KMS-11 (cell line): ENCODE measurements around the gene RHCG.

Source experiments
- H2AFZ ChIP-seq: fragments of 200-600 bp; sonication (generic); 2 replicates; pipeline ENCODE4 v1.6.1; 2016; ENCODE audit warnings: antibody characterized with exemption, mixed run types, low read depth
- H3K27ac ChIP-seq: fragments of 200-600 bp; sonication (generic); 2 replicates; pipeline ENCODE4 v1.6.1; 2016; ENCODE audit warnings: mild to moderate bottlenecking, mixed run types
- H3K27me3 ChIP-seq: fragments of 200-600 bp; sonication (generic); 2 replicates; pipeline ENCODE4 v1.6.1; 2017; ENCODE audit warnings: mild to moderate bottlenecking, low read depth, mixed run types, moderate library complexity; ENCODE audit not compliant: insufficient read depth
- H3K36me3 ChIP-seq: fragments of 200-600 bp; sonication (generic); 2 replicates; pipeline ENCODE4 v1.6.1; 2017; ENCODE audit warnings: mild to moderate bottlenecking, mixed run types; ENCODE audit not compliant: insufficient read depth
- H3K4me1 ChIP-seq: fragments of 200-600 bp; sonication (generic); 2 replicates; pipeline ENCODE4 v1.6.1; 2016; ENCODE audit warnings: mild to moderate bottlenecking, low read depth, mixed run types; ENCODE audit not compliant: poor library complexity, severe bottlenecking
- H3K4me2 ChIP-seq: fragments of 200-600 bp; sonication (generic); 2 replicates; pipeline ENCODE4 v1.7.0; 2016; ENCODE audit warnings: mild to moderate bottlenecking, mixed run types
- H3K4me3 ChIP-seq: fragments of 200-600 bp; sonication (generic); IDR thresholded peaks from 2 replicates; pipeline ENCODE4 v1.6.1; 2017; ENCODE audit warnings: low read depth, low read length, mixed read lengths; ENCODE audit not compliant: insufficient read depth
- H3K79me2 ChIP-seq: fragments of 200-600 bp; sonication (generic); 2 replicates; pipeline ENCODE4 v1.6.1; 2016; ENCODE audit warnings: low read depth, mixed run types; ENCODE audit not compliant: insufficient read depth
- H3K9ac ChIP-seq: fragments of 200-600 bp; sonication (generic); 2 replicates; pipeline ENCODE4 v1.6.1; 2016; ENCODE audit warnings: mild to moderate bottlenecking, mixed run types
- H4K20me1 ChIP-seq: fragments of 200-600 bp; sonication (generic); 2 replicates; pipeline ENCODE4 v1.6.1; 2016; ENCODE audit warnings: mild to moderate bottlenecking, mixed run types; ENCODE audit not compliant: insufficient read depth
- CTCF ChIP-seq: fragments of 200-600 bp; sonication (generic); conservative IDR thresholded peaks from 2 replicates; pipeline ENCODE4 v1.6.1; 2017; ENCODE audit warnings: low read depth, mild to moderate bottlenecking, antibody characterized with exemption, low read length, moderate library complexity, mixed read lengths

Gene RHCG

DNA sequence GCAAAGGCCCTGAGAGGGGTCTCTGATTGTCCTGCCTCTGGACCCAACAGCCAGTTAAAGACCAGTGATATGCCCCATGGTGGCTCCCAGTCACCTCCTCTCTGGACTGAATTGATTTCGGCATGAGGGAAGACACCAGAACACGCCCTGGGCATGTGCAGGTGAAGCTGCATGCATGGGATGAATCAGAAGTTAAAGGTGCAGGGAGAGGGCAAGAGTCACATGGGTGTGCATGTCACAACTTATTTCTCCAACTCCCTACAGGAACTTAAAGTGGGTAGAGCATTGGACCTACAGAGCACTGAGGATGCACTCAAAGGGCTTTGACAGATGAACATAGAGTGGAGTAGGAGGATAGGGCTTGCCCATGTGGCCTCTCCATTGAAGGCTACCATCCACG is 16.9 kb upstream of the RHCG start:
- Histone ChIP-seq H3K4me1 (no peaks in the 10 kb centered on the region), H3K27ac (no peak overlapping the region), H4K20me1 (no peaks in the 10 kb centered on the region), H3K4me3 (no peak overlapping the region), H3K36me3 (no peaks in the 10 kb centered on the region), H3K4me2 (no peak overlapping the region), H3K79me2 (no peaks in the 10 kb centered on the region), H2AFZ (no peak overlapping the region), H3K9ac (no peak overlapping the region), H3K27me3 (no peaks in the 10 kb centered on the region)
- no peak for TF ChIP-seq CTCF

DNA sequence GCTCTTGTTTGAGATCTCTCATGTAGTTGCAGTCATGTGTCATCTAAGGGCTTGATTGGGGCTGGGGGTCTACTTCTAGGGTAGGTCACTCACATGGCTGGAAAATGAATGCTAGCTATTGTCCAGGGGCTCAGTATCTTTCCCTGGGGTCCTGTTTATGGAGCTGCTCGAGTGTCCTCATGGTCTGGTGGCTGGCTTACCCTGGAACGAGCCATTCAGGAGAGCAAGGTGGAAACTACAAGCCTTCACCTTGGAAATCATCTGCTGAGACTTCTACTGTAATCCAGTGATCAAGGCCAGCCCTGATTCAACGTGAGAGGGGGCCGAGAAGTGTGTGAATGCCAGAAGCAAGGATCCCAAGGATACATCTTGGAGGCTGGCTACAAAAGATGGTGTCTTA is 16.2 kb upstream of the RHCG start:
- H3K9ac ChIP-seq = no peak overlapping the region
- H3K4me1 ChIP-seq = no peaks in the 10 kb centered on the region
- H3K4me3 ChIP-seq = no peak overlapping the region
- no peaks in the 10 kb centered on the region for H4K20me1 ChIP-seq
- H3K36me3 ChIP-seq = no peaks in the 10 kb centered on the region
- no peak overlapping the region for H3K4me2 ChIP-seq
- no peak overlapping the region for H2AFZ ChIP-seq
- TF ChIP-seq CTCF = no peak
- no peaks in the 10 kb centered on the region for H3K27me3 ChIP-seq
- H3K79me2 ChIP-seq = no peaks in the 10 kb centered on the region
- no peak overlapping the region for H3K27ac ChIP-seq

DNA sequence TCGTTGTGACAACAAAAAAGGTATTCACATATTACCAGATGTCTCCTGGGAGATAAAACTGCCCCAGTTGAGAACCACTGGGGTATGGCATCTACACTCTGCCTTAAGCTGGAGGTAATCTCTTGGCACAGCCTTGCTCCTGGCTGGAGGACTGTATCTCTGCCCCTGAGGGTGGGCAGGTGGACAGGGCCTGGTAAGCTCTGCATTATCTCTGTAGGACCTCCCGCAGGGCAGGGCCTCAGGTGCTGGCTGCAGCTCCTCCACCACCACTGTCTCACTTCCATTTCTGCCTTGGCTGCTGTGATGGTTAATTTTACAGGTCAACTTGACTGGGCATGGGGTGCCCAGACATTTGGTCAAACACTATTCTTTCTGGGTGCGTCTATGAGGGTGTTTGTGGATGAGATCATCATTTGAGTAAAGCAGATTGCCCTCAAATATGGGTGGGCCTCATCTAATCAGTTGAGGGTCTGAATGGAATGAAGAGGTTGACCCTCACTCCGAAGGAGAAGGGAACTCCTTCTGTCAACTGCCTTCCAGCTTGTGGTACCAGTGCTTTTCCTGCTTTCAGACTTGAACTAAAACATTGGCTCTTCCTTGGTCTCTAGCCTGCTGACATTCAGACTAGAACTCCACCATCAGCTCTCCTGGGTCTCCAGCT is 9.8 kb upstream of the RHCG start:
- H3K4me3 ChIP-seq = no peak overlapping the region
- no peak for TF ChIP-seq CTCF
- H4K20me1 ChIP-seq = no peaks in the 10 kb centered on the region
- H2AFZ ChIP-seq = no peak overlapping the region
- H3K4me1 ChIP-seq = no peaks in the 10 kb centered on the region
- H3K4me2 ChIP-seq = no peak overlapping the region
- no peaks in the 10 kb centered on the region for H3K79me2 ChIP-seq
- H3K27me3 ChIP-seq = no peaks in the 10 kb centered on the region
- no peaks in the 10 kb centered on the region for H3K36me3 ChIP-seq
- H3K9ac ChIP-seq = no peak overlapping the region
- H3K27ac ChIP-seq = no peak overlapping the region

GRCh38 chr15:89504166-89504565 is 7.8 kb upstream of the RHCG start:
- no peaks in the 10 kb centered on the region for H3K4me1 ChIP-seq
- H3K27ac ChIP-seq = no peak overlapping the region
- no peak overlapping the region for H2AFZ ChIP-seq
- TF ChIP-seq CTCF = no peak
- no peaks in the 10 kb centered on the region for H4K20me1 ChIP-seq
- H3K4me2 ChIP-seq = no peak overlapping the region
- H3K36me3 ChIP-seq = no peaks in the 10 kb centered on the region
- H3K27me3 ChIP-seq = no peaks in the 10 kb centered on the region
- no peak overlapping the region for H3K4me3 ChIP-seq
- no peaks in the 10 kb centered on the region for H3K79me2 ChIP-seq
- H3K9ac ChIP-seq = no peak overlapping the region
